GM12874 (cell line): Measurements from ENCODE around the gene PUS1.

ENCODE experiments used
- TF ChIP-seq, protein P1 (sequence below): IDR thresholded peaks from 2 replicates; pipeline ENCODE4 v1.5.1; 2011; ENCODE audit warnings: low read depth, mild to moderate bottlenecking, control low read depth, low read length, moderate library complexity; ENCODE audit not compliant: insufficient read depth

Gene PUS1

DNA sequence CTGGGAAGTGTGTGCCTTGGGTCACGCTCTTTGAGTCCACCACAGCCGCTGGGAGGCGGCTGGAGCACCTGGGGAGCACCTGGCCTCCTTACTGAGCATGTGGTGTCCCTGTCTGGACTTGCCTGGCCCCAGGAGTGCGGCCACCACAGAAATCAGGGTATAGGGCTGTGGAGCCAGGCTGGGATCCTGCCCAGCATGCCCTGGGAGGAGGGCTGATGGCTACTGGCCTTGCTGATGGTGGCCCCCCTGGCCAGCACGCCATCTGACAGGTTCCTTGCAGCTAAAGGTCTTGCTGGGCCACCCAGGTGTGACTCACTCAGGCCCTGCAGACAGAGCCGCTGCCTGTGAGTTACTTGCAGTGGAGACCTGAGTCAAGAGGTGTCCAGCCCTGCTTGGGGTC lies 28.7 kb upstream of the PUS1 start:
- TF ChIP-seq, protein P1, sequence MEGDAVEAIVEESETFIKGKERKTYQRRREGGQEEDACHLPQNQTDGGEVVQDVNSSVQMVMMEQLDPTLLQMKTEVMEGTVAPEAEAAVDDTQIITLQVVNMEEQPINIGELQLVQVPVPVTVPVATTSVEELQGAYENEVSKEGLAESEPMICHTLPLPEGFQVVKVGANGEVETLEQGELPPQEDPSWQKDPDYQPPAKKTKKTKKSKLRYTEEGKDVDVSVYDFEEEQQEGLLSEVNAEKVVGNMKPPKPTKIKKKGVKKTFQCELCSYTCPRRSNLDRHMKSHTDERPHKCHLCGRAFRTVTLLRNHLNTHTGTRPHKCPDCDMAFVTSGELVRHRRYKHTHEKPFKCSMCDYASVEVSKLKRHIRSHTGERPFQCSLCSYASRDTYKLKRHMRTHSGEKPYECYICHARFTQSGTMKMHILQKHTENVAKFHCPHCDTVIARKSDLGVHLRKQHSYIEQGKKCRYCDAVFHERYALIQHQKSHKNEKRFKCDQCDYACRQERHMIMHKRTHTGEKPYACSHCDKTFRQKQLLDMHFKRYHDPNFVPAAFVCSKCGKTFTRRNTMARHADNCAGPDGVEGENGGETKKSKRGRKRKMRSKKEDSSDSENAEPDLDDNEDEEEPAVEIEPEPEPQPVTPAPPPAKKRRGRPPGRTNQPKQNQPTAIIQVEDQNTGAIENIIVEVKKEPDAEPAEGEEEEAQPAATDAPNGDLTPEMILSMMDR = no peak

DNA sequence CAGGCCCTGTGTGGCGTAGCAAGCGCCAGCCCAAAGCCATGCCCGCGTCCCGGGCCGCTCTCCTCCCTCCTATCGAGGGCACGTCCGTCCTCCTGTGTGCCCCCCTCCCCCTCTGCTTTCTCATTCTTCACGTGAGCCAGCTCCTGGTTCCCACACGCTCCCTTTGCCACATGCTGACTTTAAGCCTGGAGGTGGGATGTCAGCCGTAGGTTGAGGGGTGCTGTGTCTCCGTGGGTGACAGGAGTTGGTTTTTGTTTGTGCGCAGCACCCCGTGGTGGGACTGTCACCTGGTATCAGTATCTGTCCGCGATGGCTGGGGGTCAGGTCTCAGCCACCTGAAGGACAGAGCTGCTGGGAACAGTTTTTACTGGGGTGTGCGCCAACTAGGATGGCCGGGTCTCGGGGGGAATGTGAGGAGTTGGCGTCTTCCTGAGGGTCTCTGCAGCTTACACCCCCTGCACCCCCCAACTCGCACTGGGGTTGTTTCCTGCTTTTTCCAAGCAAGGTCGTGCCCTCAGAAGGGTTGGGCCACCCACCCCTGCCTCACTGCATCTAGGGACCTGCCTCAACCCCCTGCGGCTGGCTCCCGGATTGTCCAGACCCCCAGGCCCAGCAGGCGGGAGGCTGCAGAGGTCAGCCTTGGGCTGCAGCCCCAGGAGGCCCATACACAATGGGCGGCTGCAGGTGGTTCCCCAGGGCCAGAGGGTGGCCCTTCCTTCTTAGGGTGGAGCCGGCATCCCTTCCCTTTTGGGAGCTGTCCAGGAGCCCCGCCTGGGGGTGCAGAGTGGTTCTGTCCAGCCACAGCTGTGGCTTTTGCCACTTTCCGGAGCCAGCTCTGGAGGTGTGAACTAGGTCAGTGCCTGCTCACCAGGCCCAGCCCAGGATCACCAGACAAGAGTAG lies 27.4 kb upstream of the PUS1 start:
- TF ChIP-seq, protein P1 = no peak

DNA sequence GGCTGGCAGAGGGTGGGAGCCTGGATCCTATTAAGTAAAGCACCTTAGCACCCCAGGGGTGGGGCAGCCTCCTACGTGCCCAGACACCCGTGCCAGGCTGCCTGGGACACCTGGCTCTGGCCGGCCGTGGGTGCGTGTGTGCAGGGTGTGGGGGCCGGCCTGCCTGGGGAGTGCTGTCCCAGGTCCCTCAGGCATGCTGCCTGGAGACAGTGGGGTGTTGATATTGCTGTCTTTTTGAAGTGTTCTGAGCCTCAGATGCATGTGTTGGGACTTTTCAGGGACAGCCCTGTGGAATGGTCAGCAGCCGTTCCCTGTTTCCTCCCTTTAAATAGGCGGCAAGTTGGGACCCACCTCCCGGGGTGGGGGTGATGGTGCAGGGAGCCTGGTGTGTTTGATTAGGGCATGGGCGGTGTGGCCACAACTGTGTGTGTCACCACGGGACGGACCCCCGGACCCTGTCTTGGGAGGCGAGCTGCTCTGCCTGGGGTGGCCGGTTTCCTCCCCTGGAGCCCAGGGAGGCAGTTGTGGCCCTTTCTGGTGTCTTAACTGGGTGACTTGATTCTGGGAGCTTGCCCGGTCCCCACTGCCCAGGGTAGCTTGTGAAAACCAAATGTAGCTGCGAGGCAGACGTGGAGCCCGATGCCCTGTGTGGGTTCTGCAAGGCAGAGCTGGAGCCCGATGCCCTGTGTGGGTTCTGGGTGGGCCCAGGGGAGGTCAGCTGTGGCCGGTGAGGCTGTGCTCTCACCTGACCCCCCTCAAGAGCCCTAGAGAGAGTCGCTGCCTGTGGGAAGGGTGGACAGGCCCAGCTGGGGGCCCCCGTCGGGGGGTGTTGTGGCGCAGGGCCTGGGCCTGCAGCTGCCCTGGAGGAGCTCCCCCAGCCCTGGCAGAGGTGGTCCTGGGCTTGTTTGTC lies 26.5 kb upstream of the PUS1 start:
- TF ChIP-seq, protein P1 = no peak

DNA sequence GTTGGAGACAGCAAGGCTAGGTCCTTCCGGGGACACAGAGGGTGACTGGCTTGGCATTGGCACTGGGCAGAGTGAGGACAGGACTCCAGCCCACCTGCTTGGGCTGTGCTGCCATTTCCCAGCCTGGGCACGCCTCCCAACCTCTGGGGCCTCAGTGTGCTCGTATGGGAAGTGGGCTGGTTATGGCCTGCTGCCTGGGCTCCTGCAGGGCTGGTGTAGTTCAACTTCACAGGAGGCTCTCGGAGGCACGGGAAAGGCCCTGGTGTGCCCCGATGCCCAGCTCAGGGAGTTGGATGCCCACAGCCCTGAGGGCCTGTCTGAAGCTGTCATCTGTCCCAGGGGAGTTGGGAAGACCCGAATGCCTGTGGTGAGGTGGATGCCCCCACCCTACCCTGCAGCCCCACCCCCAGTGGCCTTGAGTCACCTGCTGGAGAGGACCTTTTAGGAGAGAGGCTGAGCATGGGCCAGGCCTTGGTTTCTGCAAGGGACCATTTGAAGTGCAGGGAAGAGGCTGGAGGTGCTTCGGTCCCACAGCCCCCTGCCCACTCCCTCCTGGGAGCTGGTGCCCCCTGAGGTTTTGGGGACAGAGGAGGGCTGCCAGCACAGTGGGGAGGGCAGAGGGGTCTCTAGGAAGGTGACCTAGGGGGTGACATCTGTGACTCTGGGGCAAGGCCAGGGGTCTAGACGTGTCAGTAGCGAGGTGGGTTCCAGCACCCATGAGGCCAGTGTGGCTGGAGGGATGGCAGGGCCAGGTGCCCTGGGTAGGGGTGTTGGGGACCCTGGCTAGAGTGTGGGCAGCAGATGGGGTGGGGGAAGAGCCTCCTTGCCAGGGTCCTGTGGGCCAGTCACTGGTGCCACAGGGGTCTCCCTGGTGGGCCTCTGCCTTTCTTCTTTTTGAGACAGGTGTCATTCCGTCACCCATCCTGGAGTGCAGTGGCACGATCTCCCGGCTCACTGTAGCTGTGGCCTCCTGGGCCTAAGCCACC lies 25.5 kb upstream of the PUS1 start:
- TF ChIP-seq, protein P1 = no peak

DNA sequence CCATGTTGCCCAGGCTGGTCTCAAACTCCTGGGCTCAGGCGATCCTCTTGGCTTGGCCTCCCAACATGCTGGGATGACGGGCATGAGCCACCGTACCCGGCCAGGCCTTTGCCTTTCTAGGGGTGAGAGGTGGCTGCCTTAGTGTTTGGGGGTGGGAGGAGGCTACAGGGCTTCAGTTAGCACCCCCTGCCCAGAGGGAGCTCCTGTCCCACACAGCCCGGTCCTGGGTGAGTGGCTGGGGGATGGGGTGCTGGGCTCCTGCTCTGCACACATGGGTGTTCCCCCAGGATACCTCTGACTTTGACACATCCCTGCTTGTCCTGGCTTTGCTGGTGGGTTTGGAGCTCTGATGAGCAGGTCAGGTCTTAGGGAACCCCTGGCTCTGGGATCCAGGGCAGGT lies 24.7 kb upstream of the PUS1 start:
- TF ChIP-seq, protein P1 = no peak

DNA sequence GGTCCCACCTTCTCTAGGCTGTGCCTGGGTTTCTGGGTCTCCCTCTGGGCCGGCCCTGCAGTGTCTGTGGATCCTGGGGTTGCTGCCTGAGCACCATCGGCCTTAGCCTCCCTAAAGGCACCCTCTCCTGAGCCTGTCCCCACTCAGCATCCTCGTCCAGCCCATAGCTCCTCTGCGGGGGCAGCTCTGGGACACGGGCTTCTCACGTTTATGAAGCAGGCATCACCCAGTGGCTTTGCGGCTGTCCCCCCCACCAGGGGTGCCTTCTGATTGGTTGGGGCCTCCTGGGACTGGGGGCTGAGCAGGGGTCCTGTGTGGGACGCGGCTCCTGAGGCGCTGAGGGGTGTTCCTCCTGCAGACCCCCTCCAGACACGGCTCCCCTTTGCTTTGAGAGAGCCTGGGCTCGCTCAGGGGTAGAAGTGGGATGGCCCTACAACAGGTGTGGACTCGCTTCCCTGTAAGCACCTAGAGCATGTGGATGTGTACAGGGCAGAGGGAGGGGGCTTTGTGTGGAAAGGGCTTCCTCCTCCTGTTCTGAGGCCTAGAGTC lies 23.9 kb upstream of the PUS1 start:
- TF ChIP-seq, protein P1 = no peak
